GM18951 (cell line): Measurements from ENCODE around the gene SHMT2.
A peak's percentile ranks its signal among the peaks of the same experiment; 100 is the strongest.

Source experiments
- POLR2A ChIP-seq: IDR thresholded peaks from 4 replicates; pipeline ENCODE4 v1.6.1; 2011; ENCODE audit warnings: mild to moderate bottlenecking; ENCODE audit not compliant: insufficient read length, insufficient read depth; ENCODE audit errors: extremely low read depth
- in situ Hi-C: fragments of 300-500 bp; cut with MboI; formaldehyde crosslinking; loops from one replicate; pipeline ENCODE4 v1.12.0; 2022; ENCODE audit warnings: low sequenced_read_pairs, mixed read lengths, inconsistent platforms; ENCODE audit not compliant: unreplicated experiment

SHMT2 gene

GRCh38 chr12:57237932-57238853 lies 8.7 kb downstream of the SHMT2 start:
- TF ChIP-seq POLR2A = no peak
- in situ Hi-C loops = no loop called here

DNA sequence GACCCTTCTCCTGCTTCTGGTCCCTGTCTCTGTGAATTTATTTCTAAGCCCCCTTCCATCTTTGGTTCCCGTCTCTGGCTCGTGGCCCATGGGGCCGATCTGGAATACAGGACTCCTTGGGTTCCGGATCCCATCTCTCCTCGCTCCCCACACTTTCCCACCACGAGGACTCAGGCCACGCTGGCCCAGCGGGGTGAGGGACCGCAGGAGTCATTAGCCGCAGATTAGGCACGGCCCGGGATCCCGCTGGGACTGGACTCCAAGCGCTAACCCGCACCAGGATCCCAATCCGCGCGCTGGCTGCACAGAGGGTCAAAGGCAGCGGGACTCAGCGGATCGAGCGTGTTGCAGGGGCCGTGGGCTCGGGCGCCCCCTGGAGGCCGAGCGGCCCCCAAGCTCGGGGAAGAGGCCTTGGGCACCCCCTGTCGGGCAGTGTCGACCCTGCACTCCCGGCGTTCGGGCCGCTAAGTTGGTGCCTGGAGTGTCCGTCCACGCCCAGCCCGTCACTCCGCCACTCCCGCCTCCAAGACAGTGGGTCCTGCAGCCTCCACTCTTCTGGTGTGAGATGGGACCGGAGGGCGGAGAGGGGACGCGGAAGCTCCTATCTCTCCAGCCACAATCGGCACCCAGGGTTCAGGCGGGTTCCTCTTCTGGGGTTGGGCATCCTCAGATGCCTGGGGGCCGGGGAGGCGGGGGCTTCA lies 9.5 kb downstream of the SHMT2 start:
- in situ Hi-C loops = no loop called here
- peak; percentile 18 for TF ChIP-seq POLR2A

DNA sequence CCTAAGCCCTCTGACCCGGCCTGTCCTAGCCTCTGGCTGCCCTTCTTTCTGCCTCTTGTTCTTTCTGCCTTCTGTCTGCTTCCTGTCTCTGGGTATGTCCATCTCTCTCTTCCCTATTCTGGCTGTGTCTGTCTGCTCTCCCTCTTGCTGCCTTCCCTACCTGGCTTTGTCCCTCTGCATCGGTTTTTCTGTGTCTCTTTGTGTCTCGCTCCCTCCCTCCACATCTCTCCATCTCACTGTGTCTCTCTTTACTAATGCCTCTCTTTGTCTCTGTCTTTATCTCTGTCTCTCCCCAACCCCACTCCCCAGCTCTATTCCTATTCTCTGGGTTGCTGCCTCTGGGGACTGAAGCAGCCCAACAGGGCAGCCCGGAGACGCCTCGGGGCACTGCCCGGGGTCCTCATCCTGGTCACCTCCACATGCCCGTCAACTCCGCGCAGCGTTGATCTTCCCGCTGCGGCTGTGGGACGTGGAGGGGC lies 10.1 kb downstream of the SHMT2 start:
- no peak for TF ChIP-seq POLR2A
- in situ Hi-C loops = no loop called here

GRCh38 chr12:57240066-57240921 lies 10.8 kb downstream of the SHMT2 start:
- peak; percentile 36 for TF ChIP-seq POLR2A
- in situ Hi-C loops = no loop called here

DNA sequence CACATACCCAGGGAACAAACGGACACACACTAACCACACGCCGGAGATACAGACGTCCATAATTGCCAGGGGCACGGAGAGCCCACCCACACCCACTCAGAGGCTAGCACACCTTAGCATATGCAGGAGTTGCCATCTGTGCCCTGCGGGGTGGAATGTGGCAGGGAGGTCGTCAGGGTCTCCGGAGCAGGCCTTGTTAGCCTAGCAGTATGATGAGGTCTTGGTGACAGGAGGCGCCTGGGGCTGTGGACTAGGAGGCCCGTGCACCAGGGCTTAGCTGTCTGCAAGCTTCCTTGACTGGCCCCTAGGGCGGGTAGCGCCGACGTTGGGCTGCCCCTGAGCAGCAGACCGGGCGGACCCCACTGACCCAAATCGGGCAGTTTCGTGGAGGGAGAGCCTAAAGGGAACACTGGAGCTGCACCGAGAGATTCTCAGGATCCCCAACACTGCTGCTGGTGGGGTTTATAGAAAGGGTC lies 11.5 kb downstream of the SHMT2 start:
- TF ChIP-seq POLR2A = no peak
- in situ Hi-C loops = no loop called here

DNA sequence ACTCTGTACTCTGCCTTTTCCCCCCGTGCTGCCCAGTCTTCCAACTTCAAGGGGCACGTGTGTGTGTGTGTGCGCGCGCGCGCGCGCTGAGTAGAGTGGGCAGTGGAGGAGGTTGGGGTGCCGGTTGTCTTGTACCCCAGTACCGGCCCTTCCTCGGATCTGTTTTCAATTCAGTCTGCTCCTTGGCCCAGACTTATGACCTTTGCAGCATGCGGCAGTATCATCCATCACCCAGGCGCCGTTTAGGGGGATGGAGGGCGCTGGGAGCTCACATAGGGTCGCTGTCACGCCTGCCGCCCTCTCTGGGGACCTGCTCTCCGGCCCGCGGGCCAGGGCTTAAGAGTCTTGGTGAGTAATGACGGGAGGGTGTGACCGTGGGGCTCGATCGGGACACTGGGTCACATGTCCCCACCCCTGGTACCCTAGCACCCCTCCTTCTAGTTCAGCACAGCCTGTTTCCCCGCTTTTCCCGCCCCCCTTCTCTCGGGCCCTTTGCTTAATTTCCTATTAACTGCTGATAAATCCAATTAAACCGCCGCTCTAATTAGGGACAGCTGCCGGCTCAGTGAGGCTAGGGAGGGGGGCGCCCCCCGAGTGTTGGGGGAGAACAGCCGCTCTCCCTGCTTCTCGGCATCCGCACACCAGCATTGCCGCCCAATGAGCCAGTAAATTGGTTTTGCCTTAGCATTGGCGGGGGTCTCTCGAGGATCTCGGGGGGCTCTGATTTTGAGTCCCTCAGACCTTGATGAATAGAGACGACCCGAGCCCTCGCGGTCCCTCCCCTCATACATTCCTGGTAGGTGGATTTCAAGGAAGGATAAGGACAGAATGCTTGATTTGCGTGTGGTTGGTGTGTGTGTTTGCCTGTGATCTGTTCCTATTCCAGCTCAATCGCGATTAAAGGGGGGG lies 12.1 kb downstream of the SHMT2 start:
- in situ Hi-C loops = no loop called here

DNA sequence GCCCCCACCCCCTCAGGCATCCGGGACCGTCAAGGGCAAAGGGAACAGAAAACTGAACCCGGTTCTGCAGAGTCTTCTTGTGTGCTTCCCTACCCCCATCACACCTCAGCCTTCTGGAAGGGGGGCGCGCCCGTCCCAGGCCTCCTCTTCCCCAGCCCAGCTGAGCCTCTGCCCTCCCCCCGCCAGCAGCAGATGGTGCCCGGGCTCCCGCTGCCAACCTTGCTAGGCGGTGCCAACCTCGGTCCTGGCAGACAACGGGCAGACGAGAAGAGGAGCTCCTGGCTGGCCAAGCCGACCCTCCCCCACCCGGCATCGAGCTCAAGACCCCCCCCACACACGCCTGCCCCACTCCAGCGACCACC lies 12.8 kb downstream of the SHMT2 start:
- in situ Hi-C loops = no loop called here
- no peak for TF ChIP-seq POLR2A

More for the DNA sequence above, 12.1 kb downstream of the SHMT2 start:
- no peak for TF ChIP-seq POLR2A

DNA sequence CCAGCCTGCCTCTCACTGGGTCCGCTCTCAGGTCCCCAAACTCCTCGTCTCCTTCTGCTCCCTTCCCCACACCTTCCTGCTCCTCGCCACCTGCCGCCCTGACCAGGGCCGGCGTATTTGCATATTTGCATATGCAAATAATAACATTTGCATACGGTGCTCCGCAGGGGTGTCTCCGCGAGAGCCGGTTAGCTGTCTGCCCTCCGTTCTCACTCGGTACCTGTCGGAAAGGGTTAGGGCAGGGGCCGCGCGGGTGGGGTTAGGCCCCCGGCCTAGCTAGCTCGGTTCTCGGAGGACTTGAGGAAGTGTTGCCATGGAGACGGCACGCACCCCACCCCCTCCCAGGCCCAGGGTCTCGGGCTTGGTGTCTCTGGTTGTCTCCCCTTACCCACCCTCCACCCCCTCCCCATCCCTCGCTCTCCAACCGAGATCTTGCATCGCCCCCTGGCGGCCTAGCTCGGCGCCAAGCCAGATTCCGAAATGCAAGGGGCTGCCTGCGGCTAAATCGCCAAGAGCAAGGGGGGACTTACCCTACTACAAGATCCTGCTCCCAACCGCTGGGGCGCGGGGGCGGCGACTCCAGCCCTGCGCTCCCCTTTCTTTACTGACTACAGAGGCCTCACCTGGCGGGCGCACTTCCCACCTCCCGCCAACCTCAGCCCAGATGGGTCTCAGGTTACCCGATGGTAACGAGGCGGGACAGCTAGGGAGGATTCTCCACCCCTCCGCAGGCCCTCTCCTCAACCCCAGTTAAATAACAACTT lies 13.4 kb downstream of the SHMT2 start:
- peak; percentile 43 for TF ChIP-seq POLR2A
- in situ Hi-C loops = no loop called here

GRCh38 chr12:57243521-57244311 lies 14.2 kb downstream of the SHMT2 start:
- in situ Hi-C loops = no loop called here

GRCh38 chr12:57244312-57244696 lies 14.8 kb downstream of the SHMT2 start:
- TF ChIP-seq POLR2A = no peak
- in situ Hi-C loops = no loop called here

More at GRCh38 chr12:57243521-57244311, 14.2 kb downstream of the SHMT2 start:
- TF ChIP-seq POLR2A = no peak

GRCh38 chr12:57247041-57247440 lies 17.5 kb downstream of the SHMT2 start:
- no peak for TF ChIP-seq POLR2A
- in situ Hi-C loops = no loop called here
